ENCODE measurements around the gene HLA-DRA. TPM values are rescaled to one million over a fixed set of nuclear protein-coding genes. Genes with fewer than 3 reads are reported as not detected.

Gene HLA-DRA
- total RNA-seq, result 969 TPM

DNA sequence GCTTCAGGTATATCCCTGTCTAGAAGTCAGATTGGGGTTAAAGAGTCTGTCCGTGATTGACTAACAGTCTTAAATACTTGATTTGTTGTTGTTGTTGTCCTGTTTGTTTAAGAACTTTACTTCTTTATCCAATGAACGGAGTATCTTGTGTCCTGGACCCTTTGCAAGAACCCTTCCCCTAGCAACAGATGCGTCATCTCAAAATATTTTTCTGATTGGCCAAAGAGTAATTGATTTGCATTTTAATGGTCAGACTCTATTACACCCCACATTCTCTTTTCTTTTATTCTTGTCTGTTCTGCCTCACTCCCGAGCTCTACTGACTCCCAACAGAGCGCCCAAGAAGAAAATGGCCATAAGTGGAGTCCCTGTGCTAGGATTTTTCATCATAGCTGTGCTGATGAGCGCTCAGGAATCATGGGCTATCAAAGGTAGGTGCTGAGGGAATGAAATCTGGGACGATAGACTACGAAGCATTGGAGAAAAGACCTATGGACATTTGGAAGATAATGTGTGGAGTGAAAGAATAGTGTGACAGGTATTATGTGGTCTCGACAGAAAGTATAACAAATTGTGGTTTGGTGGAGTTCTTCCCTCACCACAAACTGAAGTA is at the start of gene HLA-DRA:
TSS of gene HLA-DRA (plus strand) at position 286 of the 613 bp plus-strand sequence. CDS start at position 350, 64 bp downstream.
- peak; percentile 44 to 97 (median 86) for DNase-seq (ENCODE audit: low read depth in 2 of 3, low spot score in 2 of 3)

DNA sequence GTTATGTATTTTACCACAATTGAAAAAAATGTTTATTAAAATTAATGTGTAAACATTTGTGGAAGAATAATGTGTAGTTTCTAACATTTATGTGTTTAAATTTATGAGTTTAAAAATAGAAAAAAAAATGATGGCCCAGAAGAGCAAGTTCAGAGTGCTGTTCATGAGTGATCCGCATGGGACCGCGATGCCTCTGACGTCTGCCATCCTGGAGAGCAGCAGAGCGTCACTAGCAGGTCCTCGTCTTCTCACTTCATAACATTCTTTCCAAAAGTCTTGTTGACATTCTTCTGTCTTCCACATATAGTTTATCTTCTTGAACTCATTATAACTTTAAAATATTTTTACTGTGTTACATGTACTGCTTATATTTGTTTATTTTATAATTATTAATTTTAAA is 48.2 kb upstream of the HLA-DRA start:
- no peak for DNase-seq (ENCODE audit: low read depth in 2 of 3, low spot score in 2 of 3)

DNA sequence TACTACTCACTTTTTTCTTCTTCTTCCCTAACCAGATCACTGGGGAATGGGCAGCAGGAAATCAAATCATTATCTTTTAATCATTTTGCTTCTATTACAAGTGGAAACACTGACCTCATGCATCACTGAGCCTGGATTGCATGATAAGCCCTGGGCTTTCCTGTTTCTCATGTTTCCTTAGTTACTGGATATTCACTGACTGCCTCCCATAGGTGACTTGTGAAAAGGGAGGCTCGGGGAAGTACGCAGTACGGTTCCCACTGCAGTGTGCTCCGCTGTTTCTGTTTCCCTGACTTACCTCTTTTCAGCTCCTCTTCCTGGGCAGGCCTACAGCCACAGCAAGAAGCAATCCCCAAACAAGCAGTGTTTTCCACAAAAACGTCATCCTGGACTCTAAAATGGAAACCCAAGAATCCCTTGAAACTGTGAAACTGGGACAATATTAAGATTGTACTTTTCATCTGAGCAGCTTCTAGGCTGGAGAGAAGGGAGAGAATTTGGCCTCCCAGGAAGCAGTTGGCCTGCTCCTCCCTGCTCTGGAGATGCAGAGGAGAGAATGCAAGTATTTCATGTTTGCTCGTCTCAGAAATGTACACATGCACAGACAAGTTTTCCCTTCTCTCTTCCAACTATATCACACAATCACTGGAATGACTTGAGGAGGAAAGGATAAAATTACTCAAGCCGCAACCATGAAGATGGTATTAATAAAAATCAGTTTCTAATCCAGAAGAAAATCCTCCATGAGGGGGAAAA is 45.8 kb upstream of the HLA-DRA start:
- peak in 2 of 3 donors; percentile 77 to 80 for DNase-seq (ENCODE audit: low read depth in 2 of 3, low spot score in 2 of 3)

DNA sequence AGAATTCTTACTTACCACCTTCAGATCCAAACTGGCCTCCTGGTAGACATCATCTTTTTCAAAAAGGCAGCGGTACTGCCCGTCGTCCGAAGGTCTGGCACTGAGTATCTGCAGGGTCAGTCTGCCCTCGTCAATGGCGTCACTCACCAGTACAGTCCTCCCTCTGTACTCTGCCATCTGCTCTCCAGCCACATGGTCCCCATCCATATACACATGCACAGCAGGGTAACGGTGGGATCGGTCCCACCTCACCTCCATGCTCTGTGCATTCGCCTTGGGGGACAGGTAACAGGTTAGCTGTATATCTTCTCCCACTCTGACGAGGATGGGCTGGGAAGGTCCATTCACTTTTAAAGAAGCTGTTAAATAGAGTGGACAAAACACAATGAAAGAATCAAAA is 43.7 kb upstream of the HLA-DRA start:
- DNase-seq (ENCODE audit: low read depth in 2 of 3, low spot score in 2 of 3), result no peak

DNA sequence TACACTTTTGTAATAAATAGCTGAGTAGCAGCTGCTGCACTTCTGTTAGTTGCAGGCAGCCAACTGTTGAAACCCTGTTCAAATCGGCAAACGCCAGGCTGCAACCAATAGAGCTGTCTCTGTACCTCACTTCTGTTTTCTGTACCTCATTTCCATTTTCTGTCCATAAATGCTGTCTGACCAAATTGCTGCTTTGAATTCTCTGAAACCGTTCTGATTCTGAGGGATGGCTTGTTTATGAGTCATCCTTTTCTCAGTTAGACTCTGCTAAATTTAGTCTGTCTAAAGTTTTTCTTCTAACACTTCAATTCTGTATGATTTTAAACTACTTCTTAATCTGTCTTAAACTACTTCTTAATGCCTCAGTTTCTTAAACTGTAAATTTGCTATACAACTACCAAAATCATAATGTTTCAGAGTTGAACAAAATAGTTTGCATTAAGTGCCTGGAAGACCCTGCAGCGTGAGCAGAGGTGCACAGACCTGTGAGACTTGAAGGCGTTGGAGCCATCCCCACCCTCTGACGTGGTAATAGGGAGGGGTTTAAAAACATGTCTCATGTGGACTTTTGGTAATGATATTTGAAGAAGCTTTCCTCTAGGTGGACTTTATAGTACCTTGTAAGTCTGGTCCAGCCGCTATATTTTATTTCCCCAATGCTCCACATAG is 42.3 kb upstream of the HLA-DRA start:
- DNase-seq (ENCODE audit: low read depth in 2 of 3, low spot score in 2 of 3), result no peak

DNA sequence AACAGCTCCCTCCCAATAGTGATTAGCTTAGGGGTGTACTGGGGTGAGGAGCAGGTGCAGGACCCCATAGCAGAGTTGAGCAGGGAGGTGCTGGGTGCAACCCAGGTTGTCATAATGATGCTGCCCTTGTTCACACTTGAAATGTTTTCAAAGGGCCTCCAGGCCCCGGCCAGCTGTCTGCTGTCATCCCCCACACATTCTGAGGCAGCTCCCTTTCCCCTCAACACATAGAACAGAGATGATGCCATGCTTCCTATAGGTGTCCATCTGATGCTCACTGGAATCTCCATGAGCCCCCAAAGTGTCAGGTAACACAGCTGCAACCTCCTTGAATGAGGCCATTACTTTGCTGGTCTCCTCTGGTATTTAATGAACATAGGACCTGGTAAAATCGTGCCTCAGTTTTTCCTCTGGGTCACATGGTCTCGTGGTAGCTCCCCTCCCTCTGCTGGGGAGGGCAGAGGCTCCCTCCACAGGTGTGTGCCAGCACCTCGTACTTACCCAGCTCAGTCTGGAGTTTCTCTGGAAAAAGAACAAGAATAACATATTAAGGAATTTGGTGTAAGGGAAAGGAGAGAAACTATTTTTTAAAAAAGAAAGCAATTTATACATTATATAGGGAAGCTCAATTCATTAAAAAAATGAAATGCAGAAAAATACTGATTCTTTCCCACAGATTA is 38.3 kb upstream of the HLA-DRA start:
- DNase-seq (ENCODE audit: low read depth in 2 of 3, low spot score in 2 of 3), result no peak

DNA sequence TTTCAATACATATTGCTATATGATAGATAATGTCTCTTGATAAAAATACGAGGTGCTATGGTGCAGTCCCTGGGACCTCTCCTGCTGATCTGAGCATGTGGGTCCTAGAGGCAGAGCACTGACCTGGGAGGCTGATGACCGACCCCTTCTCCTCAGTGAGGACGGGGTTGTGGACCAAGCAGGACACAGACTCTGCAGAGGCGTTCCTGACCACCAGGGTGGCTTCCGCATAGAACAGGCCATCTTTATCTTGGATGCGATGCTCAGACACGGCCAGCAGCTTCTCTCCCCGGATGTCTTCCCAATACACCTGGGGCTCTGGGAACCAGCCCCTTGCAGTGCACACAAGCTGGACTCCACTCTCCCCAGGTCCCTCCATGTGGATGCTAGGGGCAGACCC is 36.9 kb upstream of the HLA-DRA start:
- no peak for DNase-seq (ENCODE audit: low read depth in 2 of 3, low spot score in 2 of 3)

DNA sequence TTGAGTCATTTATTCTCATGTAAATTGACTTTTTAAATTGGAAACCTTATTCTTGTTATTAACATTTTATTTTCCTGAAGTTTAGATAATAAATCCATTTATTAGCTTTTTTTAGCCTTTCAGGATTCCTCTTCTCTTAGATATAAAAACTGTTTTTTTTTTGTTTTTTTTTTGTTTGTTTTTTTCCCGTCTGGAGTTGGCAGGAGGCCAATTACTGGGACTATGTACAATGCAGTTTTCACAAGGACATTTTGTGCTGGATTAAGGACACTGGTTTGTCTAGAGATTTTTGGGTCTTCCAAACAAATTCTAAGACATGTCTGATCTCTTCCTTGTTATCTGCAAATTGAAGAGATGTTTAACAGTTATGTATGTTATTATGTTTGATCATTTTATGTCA is 34.0 kb upstream of the HLA-DRA start:
- DNase-seq (ENCODE audit: low read depth in 2 of 3, low spot score in 2 of 3), result no peak

DNA sequence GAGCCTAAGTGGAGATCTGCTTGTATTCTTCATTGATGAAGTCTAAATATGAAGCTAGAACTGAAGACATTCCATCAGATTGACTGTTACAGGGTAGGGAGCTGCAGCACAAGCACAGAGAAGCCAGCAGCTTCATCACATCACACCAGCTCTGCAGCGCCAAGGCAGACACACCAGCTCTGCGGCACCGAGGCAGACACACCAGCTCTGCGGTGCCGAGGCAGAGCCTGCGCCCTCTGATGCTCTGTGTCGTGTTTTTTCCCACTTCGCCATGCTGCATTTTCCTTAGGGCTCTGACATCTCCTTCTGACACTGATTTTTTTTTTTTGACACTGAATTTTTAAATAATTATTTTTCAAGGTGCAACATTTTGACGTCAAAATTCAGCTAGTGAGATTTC is 33.5 kb upstream of the HLA-DRA start:
- no peak for DNase-seq (ENCODE audit: low read depth in 2 of 3, low spot score in 2 of 3)

DNA sequence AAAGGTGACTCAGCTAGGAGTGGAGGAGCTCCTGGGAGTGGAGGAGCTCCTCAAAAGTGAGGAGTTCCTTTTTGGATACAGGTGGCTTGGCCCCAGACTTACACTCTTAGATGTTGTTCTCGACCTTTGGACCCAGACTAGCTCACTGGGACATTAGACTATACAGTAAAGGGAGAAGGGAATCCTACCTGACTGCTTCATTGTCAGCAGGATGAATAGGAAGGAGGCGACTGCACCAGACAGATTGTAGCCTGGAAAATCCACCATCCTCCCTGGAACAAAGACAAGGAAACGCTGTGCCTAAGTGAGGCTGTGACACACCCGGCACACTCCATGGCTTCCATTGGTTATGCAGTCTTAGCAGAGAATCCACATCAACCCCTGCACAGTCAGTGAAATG is 32.8 kb upstream of the HLA-DRA start, which contains the start of gene BTNL2:
TSS of gene BTNL2 (minus strand) at position 325 of the 400 bp plus-strand sequence. CDS start at position 267, 58 bp downstream.
- no peak for DNase-seq (ENCODE audit: low read depth in 2 of 3, low spot score in 2 of 3)

DNA sequence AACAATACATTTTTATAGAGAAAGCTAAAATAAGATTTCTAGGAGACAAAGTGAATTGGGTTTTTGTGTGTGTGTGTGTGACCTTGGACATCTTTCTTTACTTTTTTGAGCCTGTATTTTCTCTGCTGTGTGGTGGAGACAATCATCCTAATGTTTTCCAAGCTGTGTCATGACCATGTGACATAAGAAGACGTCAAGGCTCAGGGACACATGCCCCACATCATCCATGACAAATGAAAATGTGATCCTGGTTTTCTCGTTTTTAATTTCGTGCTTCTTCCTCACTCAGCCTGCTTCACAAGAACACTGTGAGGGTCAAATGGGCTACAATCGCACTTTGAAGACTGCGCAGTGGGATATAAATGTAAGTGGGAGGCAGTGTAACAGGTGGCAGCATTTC is 28.8 kb upstream of the HLA-DRA start:
- DNase-seq (ENCODE audit: low read depth in 2 of 3, low spot score in 2 of 3), result no peak

DNA sequence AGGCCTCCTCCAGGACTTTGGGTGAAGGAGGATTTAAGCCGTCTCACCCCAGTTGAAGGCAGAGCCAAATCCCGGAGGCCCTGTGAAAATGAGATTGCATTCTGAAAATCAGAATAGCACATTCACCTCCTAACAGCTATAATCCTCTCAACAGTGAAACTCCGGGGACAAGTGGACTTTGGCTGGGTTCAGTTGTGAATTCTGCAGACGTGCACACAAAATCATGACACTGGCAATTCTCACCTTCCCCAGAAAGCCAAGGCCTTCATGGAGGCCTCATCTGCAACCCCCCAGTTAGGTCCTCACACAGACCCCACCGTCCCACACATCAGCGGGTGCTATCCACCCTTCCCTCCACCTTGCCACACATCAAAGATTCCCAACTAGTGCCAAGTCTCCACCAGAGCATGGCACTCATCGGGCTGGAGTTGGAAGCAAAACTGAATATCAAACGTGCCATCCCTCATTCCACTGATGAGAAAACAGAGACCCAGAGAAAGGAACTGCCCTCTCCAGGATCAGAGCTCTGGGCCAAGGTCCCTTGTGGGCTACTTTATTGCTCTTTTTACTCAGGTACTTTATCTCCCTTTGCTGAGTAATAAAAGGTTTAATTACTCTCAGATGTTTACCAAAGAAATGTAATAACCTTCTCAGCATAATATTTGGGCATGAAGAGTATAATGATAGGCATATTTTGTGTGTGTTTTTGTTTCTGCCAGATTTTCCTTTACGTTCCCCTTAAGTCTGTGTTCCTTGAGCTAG is 27.9 kb upstream of the HLA-DRA start:
- no peak for DNase-seq (ENCODE audit: low read depth in 2 of 3, low spot score in 2 of 3)

DNA sequence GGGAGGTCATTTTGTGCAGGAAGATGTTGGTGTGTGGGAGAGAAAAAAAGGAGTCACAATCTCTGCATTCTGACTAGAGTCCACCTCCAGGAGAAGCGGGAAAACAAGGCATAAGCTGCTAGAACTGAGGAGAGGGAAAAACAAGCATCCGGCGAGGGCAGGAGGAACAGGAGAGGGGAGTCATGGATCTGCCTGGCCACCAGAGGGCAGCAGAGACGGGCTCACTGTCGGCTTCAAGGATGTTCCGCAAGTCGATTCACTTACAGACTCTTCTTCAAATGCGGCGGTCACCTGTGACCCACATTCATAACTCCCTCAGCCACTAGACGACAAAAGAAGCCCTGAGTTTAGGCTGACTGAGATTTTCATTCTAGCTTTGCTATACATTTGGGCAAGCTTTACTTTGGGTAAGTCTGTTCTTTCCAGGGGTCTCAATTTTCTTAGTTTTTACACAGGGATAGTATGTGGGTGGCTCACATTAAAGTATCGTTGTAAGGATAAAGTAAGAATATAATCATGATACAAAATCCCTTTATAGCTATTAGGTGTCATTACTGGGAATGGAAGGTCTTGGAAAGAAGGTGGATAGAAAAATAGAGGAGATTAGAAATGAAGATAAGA is 26.1 kb upstream of the HLA-DRA start:
- peak; percentile 69 to 82 (median 80) for DNase-seq (ENCODE audit: low read depth in 2 of 3, low spot score in 2 of 3)

DNA sequence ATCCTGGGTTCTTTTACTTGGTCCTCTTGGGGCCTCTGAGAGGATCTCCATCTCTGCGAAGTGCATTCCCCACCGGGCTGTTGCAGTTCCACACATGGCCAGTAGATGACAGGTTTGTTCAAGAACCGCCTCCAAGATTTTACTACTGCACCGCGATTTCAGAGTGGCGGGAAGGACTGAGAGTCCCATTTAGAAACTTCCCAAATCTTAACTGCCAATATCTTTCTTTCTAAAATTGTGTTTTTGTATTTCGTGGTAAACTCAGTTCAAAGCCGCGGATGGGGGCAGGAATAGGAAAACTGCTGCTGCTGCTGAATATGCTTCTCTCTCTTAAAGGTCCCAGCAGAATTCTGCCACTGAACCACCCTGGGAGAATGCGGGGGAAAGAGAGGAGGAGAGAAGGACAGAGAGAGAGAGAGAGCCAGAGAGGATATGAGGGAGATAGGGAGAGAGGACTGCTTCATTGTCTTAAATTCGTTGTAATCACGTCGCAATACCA is 24.1 kb upstream of the HLA-DRA start:
- DNase-seq (ENCODE audit: low read depth in 2 of 3, low spot score in 2 of 3), result peak; percentile 37 to 79 (median 64)

DNA sequence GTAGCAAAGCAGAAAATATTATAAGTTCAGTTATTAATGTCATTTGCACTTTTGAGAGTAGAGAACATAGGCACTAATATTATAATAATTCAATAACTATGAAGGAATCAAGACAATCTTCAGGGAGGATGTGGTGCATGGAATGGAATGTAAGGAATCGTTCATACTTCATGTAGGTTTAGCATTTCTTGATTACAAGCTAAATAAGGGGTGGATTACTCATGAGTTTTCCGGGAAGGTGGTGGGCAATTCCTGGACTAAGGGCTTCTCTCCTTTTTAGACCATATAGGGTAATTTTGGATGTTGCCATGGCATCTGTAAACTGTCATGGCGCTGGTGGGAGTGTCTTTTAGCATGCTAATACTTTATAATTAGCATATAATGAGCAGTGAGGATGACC is 23.7 kb upstream of the HLA-DRA start:
- DNase-seq (ENCODE audit: low read depth in 2 of 3, low spot score in 2 of 3), result no peak

DNA sequence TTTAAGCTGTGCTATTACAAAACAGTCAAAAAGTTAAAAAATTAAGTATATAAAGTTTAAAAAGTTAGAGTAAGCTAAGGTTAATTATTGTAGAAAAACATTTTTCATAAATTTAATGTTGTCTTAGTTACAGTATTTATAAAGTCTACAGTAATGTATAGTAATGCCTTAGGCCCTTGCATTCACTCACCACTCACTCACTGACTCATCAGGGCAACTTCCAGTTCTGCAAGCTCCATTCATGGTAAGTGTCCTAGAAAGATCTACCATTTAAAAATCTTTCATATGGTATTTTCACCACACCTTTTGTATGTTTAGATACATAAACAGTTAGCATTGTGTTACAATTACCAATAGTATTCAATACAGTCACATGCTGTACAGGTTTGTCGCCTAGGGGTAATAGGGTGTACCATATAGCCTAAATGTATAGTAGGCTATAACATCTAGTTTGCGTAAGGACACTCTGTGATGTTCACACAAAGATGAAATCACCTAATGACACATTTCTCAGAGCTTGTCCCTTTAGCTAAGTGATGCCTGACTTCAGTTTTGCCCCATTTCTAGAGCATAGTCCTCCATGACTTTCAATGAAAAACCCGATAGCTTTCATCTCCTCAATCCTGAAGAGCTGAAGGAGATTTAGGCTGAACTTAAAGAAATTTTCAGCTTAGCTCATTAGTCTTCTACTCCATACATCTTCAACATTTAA is 14.9 kb upstream of the HLA-DRA start:
- no peak for DNase-seq (ENCODE audit: low read depth in 2 of 3, low spot score in 2 of 3)

DNA sequence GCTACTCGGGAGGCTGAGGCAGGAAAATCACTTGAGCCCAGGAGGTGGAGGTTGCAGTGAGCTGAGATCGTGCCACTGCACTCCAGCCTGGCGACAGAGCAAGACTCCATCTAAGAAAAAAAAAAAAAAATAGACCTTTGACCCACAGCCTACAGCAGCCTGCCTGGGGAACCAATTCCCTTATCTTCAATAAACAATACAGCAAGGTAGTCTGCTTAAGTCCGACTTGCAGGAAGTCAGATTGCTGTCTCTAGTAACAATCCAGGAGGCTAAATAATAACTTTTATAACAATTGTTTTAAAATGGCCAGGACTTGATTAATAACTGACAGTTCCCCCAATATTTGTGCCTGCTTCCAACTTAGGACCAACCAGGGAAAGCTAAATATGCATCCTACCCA is 13.3 kb upstream of the HLA-DRA start:
- no peak for DNase-seq (ENCODE audit: low read depth in 2 of 3, low spot score in 2 of 3)

DNA sequence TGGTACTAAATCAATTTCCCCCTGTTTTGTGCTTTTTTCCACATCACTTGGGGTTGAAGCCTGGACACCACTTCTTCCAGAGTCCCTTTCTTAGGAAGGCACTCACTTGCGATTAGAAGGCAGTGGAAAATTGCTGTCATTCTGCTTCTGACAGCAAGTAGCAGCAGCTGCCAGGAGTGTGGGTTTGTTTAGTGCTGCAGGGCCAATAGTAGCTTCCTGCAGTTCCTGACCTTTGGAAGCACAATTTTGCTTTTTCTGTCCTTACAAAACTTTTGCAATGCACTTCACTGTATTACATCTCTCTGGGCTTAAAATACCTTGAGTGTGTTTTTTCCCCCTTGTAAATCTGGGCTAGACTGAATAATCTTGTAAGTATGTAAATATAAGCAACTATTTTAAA is 12.5 kb upstream of the HLA-DRA start:
- DNase-seq (ENCODE audit: low read depth in 2 of 3, low spot score in 2 of 3), result no peak

DNA sequence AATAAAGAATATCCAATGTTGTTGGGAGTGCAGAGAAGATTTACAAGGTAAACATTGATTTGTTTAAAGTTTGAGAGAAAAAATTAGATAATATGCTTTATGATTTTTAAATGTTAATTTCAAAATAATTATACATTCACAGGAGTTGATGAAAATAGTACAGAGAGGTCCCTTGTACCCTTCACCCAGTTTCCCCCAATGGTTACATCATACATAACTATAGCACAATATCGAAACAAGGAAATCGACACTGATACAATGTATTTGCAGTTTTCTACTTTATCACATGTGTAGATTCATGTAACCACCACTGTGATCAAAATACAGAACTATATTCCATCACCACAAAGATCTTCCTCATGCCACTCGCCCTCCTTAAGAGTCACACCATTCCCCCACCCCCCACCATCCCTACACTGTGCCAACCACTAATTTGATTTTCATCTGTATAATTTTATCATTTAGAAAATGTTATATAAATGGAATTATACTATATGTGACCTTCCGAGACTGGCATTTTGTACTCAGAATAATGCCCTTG is 11.7 kb upstream of the HLA-DRA start:
- DNase-seq (ENCODE audit: low read depth in 2 of 3, low spot score in 2 of 3), result no peak
